Measurements from ENCODE around the gene TEX10.

DNA sequence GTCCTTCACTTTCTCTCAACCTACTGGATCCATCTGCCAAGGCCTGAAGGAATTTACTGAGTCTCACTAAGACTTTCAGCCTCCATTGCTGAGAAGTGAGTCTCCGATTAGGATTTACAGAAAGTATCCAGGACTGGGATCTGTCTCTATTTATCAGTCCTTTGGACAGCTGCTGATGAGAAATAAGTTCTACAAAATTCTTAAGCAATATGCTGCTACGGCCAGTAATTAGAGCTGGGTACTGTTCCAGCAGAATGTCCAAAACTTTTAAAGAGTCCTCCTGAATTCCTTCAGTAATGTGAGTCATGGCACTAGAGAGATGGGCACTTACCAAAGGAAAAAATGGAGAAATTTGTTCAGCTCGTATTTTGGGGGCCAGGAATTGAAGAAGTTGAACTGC, 5.9 kb downstream of the TEX10 start:
- TF ChIP-seq, protein P1, sequence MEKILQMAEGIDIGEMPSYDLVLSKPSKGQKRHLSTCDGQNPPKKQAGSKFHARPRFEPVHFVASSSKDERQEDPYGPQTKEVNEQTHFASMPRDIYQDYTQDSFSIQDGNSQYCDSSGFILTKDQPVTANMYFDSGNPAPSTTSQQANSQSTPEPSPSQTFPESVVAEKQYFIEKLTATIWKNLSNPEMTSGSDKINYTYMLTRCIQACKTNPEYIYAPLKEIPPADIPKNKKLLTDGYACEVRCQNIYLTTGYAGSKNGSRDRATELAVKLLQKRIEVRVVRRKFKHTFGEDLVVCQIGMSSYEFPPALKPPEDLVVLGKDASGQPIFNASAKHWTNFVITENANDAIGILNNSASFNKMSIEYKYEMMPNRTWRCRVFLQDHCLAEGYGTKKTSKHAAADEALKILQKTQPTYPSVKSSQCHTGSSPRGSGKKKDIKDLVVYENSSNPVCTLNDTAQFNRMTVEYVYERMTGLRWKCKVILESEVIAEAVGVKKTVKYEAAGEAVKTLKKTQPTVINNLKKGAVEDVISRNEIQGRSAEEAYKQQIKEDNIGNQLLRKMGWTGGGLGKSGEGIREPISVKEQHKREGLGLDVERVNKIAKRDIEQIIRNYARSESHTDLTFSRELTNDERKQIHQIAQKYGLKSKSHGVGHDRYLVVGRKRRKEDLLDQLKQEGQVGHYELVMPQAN (IDR thresholded peaks at IDR 0.05; ENCODE audit: borderline replicate concordance): no peak
- TF ChIP-seq NR2C2 (CRISPR knock-in tag; IDR thresholded peaks at IDR 0.05) (no peak), NR2C2 (tag; IDR thresholded peaks at IDR 0.05) (no peak), NFRKB (IDR thresholded peaks at IDR 0.05; ENCODE audit: low read depth) (no peak), TEAD2 (tag; IDR thresholded peaks at IDR 0.05) (no peak), RB1 (IDR thresholded peaks at IDR 0.05; ENCODE audit: low read depth) (no peak), CBX3 (IDR thresholded peaks at IDR 0.05; ENCODE audit: borderline replicate concordance in 1 of 2, low read length in 2 of 2) (no peak)
- TF ChIP-seq, protein P2, sequence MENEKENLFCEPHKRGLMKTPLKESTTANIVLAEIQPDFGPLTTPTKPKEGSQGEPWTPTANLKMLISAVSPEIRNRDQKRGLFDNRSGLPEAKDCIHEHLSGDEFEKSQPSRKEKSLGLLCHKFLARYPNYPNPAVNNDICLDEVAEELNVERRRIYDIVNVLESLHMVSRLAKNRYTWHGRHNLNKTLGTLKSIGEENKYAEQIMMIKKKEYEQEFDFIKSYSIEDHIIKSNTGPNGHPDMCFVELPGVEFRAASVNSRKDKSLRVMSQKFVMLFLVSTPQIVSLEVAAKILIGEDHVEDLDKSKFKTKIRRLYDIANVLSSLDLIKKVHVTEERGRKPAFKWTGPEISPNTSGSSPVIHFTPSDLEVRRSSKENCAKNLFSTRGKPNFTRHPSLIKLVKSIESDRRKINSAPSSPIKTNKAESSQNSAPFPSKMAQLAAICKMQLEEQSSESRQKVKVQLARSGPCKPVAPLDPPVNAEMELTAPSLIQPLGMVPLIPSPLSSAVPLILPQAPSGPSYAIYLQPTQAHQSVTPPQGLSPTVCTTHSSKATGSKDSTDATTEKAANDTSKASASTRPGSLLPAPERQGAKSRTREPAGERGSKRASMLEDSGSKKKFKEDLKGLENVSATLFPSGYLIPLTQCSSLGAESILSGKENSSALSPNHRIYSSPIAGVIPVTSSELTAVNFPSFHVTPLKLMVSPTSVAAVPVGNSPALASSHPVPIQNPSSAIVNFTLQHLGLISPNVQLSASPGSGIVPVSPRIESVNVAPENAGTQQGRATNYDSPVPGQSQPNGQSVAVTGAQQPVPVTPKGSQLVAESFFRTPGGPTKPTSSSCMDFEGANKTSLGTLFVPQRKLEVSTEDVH (IDR thresholded peaks at IDR 0.05; ENCODE audit: low read depth, partially characterized antibody): no peak
